ENCODE results near the gene DENND1A. TPM values are rescaled to one million over a fixed set of nuclear protein-coding genes. Genes with fewer than 3 reads are reported as not detected.

DENND1A gene
- polyA plus RNA-seq, 2 of the 4 experiments (the other 2 are of a cell fraction), result 15.1 to 21.9 TPM

- no peak overlapping the region for H3K4me3 ChIP-seq
- TF ChIP-seq ESRRA (IDR thresholded peaks at IDR 0.05; ENCODE audit: borderline replicate concordance, low read length) (no peak), SMC3 (IDR thresholded peaks at IDR 0.05) (no peak), RNF2 (IDR thresholded peaks at IDR 0.05; ENCODE audit: borderline replicate concordance, low read depth) (no peak), NR3C1 (IDR thresholded peaks at IDR 0.05) (no peak), POLR2A (IDR thresholded peaks at IDR 0.05; ENCODE audit: low read length) (no peak), EHF (CRISPR knock-in tag; IDR thresholded peaks at IDR 0.05) (no peak), CBX2 (IDR thresholded peaks at IDR 0.05; ENCODE audit: borderline replicate concordance, low read depth) (no peak)
- TF ChIP-seq, protein P1, sequence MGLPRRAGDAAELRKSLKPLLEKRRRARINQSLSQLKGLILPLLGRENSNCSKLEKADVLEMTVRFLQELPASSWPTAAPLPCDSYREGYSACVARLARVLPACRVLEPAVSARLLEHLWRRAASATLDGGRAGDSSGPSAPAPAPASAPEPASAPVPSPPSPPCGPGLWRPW (IDR thresholded peaks at IDR 0.05), result no peak
- TF ChIP-seq, protein P2, sequence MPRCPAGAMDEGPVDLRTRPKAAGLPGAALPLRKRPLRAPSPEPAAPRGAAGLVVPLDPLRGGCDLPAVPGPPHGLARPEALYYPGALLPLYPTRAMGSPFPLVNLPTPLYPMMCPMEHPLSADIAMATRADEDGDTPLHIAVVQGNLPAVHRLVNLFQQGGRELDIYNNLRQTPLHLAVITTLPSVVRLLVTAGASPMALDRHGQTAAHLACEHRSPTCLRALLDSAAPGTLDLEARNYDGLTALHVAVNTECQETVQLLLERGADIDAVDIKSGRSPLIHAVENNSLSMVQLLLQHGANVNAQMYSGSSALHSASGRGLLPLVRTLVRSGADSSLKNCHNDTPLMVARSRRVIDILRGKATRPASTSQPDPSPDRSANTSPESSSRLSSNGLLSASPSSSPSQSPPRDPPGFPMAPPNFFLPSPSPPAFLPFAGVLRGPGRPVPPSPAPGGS (IDR thresholded peaks at IDR 0.05), result no peak
- TF ChIP-seq, protein P3, sequence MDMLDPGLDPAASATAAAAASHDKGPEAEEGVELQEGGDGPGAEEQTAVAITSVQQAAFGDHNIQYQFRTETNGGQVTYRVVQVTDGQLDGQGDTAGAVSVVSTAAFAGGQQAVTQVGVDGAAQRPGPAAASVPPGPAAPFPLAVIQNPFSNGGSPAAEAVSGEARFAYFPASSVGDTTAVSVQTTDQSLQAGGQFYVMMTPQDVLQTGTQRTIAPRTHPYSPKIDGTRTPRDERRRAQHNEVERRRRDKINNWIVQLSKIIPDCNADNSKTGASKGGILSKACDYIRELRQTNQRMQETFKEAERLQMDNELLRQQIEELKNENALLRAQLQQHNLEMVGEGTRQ (IDR thresholded peaks at IDR 0.05), result no peak
- FAIRE-seq (no peak), DNase-seq (ENCODE audit: low read depth in 1 of 2, low spot score in 1 of 2) (no peak), ATAC-seq (no peak)
- H3K4me2 ChIP-seq, result no peak overlapping the region
- 89% methylated on average over 3 of the region's 3 CpGs for WGBS (ENCODE audit: missing lambda C conversion rate)
- ChIA-PET CTCF (interaction anchor here (0.6 to 2.4 kb wide), 2 partner anchors 9 to 123 kb away, joined by 3 to 8 read pairs; no protein-coding TSS in a partner anchor), POLR2A (no interaction called here)
- no peaks in the 10 kb centered on the region for H3K9me3 ChIP-seq
- H3K27ac ChIP-seq, result no peak overlapping the region
- no peaks in the 10 kb centered on the region for H3K4me1 ChIP-seq
Observed at GRCh38 chr9:123629531-123629930, 300.4 kb downstream of the DENND1A start.

- TF ChIP-seq, protein P3 (IDR thresholded peaks at IDR 0.05), result no peak
- FAIRE-seq, result no peak
- no peak overlapping the region for H3K4me3 ChIP-seq
- no peaks in the 10 kb centered on the region for H3K9me3 ChIP-seq
- CTCF ChIA-PET, result interaction anchor here (0.6 to 1.4 kb wide), 2 partner anchors 13 to 398 kb away, joined by 4 read pairs; no protein-coding TSS in a partner anchor
- H3K27ac ChIP-seq, result no peak overlapping the region
- WGBS (ENCODE audit: missing lambda C conversion rate), result 76% methylated on average over 2 of the region's 2 CpGs
- no peak for DNase-seq (ENCODE audit: low read depth in 1 of 2, low spot score in 1 of 2)
- peaks cover 6% of the 10 kb centered on the region for H3K4me1 ChIP-seq
- ATAC-seq, result no peak
- POLR2A ChIA-PET, result no interaction called here
- no peak overlapping the region for H3K4me2 ChIP-seq
Observed at GRCh38 chr9:123622711-123623241, 307.1 kb downstream of the DENND1A start.

GRCh38 chr9:123620239-123620638 lies 309.7 kb downstream of the DENND1A start:
- no peak overlapping the region for H3K4me3 ChIP-seq
- FAIRE-seq (no peak), DNase-seq (ENCODE audit: low read depth in 1 of 2, low spot score in 1 of 2) (peak; percentile 9 to 19), ATAC-seq (peak in 1 of 2 experiments; percentile 19; a peak in 1 of 6 replicates)
- 0 out of 3 replicates have a peak overlapping the region, but pooled peaks have one; percentile 27 for H3K4me2 ChIP-seq
- no peaks in the 10 kb centered on the region for H3K9me3 ChIP-seq
- ChIA-PET POLR2A (no interaction called here), CTCF (interaction anchor here (0.6 to 1.0 kb wide), 2 partner anchors 16 to 475 kb away, joined by 3 to 4 read pairs; no protein-coding TSS in a partner anchor)
- peaks cover 6% of the 10 kb centered on the region for H3K4me1 ChIP-seq
- H3K27ac ChIP-seq, result no peak overlapping the region
- TF ChIP-seq PBX3 (IDR thresholded peaks at IDR 0.05) (no peak), ZNF302 (CRISPR knock-in tag; IDR thresholded peaks at IDR 0.05) (no peak), CHD2 (IDR thresholded peaks at IDR 0.05; ENCODE audit: low read length, partially characterized antibody) (no peak), ZFP36 (IDR thresholded peaks at IDR 0.05; ENCODE audit: borderline replicate concordance, partially characterized antibody) (no peak), PHF8 (IDR thresholded peaks at IDR 0.05; ENCODE audit: borderline replicate concordance, low read depth) (no peak), TP53 (CRISPR knock-in tag; IDR thresholded peaks at IDR 0.05) (no peak), BHLHE40 (IDR thresholded peaks at IDR 0.05; ENCODE audit: low read depth, low read length) (no peak), KDM5A (IDR thresholded peaks at IDR 0.05) (no peak), POLR2A (IDR thresholded peaks at IDR 0.05; ENCODE audit: low read length) (no peak), HDAC2 (IDR thresholded peaks at IDR 0.05) (no peak), REST (IDR thresholded peaks at IDR 0.05) (no peak), CHD4 (IDR thresholded peaks at IDR 0.05; ENCODE audit: borderline replicate concordance) (no peak)
- TF ChIP-seq, protein P1 (IDR thresholded peaks at IDR 0.05), result no peak
